GM12891 (cell line): ENCODE results near the gene WHRN.

ENCODE experiments used
- PAX5 ChIP-seq: IDR thresholded peaks from 2 replicates; pipeline ENCODE4 v1.6.1; 2011; ENCODE audit warnings: low read length, moderate library complexity, mild to moderate bottlenecking; ENCODE audit not compliant: insufficient read depth, severe bottlenecking
- POLR2A ChIP-seq: IDR thresholded peaks from 2 replicates; pipeline ENCODE4 v1.6.1; 2011; ENCODE audit warnings: low read depth, low read length, control low read depth

DNA sequence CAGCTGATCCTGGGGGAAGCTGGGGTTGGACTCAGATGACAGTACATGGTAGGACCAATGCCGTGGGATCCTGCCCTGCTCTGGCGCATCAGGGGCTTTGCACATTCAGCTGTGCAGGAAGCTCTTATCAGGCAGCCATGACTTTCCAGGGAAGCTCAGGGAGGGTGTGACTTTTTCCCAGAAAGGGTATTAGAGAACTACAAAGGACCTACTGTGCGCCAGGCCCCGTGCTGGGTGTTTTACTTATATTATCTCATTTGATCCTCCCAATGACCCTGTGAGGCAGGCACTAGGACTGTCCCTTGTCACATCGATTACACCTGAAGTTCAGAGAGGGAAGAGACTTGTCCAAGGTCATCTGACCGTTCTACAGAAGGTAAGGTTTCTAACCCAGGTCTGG lies 93.8 kb downstream of the WHRN start:
- TF ChIP-seq POLR2A (no peak), PAX5 (no peak)
